ENCODE measurements around the gene HTR1A.

DNA sequence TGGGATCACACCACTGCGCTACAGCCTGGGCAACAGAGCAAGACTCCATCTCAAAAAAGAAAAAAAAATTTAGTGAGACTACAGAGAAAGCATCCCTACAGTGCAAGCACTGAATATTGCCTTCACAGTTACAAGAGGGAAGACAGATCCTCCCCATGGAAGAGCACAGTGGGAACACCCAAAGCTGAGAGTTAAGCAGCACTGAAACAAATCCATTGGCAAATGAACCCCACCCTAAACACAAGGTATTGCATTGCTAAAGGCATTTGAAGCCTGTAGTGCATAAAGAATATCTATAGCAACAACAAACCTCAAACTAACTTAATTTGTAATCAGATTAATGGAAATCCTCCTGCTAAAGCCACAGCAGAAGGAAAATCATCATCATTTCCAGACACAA is 27.1 kb downstream of the HTR1A start:
- TF ChIP-seq, protein P1, sequence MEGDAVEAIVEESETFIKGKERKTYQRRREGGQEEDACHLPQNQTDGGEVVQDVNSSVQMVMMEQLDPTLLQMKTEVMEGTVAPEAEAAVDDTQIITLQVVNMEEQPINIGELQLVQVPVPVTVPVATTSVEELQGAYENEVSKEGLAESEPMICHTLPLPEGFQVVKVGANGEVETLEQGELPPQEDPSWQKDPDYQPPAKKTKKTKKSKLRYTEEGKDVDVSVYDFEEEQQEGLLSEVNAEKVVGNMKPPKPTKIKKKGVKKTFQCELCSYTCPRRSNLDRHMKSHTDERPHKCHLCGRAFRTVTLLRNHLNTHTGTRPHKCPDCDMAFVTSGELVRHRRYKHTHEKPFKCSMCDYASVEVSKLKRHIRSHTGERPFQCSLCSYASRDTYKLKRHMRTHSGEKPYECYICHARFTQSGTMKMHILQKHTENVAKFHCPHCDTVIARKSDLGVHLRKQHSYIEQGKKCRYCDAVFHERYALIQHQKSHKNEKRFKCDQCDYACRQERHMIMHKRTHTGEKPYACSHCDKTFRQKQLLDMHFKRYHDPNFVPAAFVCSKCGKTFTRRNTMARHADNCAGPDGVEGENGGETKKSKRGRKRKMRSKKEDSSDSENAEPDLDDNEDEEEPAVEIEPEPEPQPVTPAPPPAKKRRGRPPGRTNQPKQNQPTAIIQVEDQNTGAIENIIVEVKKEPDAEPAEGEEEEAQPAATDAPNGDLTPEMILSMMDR (IDR thresholded peaks at IDR 0.05) = no peak
- no peak for TF ChIP-seq POLR2A (IDR thresholded peaks at IDR 0.05)
